Esophagus muscularis mucosa (tissue), 2 donors: ENCODE measurements around the gene MSI2.

Experiments used
- EP300 ChIP-seq: sonication (generic); formaldehyde crosslinking; IDR thresholded peaks from one replicate; pipeline ENCODE4 v1.6.1; 2017; ENCODE audit warnings: antibody characterized with exemption
- POLR2A ChIP-seq: fragments of 450-650 bp; IDR thresholded peaks from one replicate; pipeline ENCODE4 v1.6.1; 2017; ENCODE audit warnings: antibody characterized with exemption, moderate library complexity, mild to moderate bottlenecking, low read depth

DNA sequence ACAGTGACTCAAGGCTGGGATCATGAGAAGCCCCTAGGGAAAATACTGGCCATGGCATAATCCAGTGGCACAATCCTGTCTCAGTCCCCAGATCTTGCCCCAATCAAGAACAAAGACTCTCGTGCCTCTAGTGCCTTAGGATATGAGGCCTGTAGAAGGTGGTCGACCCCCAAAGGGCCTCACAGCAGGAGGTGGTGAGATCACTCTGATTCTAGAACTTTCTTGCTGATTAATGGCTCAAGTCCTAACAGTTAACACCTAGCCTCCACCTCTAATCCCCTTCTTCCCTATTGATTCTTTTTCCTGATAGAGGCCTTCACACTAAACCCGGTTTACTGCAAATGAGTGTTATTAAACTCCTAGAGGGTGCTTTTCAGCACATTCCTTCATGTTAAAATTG lies 312.0 kb downstream of the MSI2 start:
- TF ChIP-seq POLR2A (no peak), EP300 (no peak)
